Activated CD8-positive, alpha-beta memory T cell treated with anti-CD3 and anti-CD28 coated beads for 4 hours (primary cell): ENCODE results near the gene POLD4.
"Not testable (repeated sequence)": the region's sequence is repeated elsewhere in the genome, so short reads cannot be mapped to it uniquely, and the experiment has no call there.

Source experiments
- DNase-seq, 2 donors: peaks; one replicate each; pipeline ENCODE4 v3.0.0-alpha.2; 2020; ENCODE audit warnings: low read depth in 2 of 2

Gene POLD4

DNA sequence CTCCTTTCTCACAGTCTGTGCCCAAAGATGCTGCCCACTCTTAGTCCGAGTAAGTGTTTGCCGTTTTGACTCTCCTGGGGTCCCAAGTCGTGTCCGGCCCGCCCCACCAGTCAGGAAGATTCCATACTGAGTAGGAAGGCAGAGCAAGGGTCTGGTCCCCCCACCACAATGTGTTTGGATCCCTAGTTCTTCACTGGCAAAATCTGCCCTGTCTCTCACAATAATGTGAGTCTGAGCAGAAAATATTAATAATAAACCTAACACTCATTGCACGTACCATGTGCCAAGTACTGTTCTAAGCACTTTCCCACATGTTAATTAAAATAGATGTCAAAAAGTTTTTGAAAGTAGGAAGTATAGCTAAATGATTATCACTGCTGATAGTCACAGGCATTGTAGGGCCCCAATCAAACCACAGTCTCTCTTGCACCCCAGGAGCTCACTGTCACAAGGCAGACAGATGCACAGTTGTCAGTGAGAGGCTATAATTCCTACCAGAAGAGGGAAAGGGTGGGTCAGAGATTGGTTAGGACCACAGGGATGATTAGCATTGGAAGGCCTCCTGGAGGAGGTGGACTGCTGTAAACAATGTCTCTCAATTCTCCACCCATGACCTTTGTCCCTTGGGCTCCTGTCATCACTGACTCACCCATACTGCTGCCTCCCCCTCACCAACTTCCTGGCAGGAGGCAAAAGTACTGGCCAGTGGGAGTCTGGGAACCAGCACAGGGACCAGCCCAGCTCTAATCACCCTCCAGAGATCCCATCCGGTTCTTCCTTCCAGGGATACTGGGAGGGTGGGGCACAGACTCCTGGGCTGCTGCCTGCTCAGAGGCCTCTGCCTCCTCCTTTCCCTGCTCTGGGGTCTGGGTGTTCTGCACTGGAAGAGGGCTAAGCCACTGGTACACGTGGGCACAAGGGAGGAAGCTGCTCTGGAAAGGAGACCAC is 1.0 kb upstream of the POLD4 start:
- no peak for DNase-seq

DNA sequence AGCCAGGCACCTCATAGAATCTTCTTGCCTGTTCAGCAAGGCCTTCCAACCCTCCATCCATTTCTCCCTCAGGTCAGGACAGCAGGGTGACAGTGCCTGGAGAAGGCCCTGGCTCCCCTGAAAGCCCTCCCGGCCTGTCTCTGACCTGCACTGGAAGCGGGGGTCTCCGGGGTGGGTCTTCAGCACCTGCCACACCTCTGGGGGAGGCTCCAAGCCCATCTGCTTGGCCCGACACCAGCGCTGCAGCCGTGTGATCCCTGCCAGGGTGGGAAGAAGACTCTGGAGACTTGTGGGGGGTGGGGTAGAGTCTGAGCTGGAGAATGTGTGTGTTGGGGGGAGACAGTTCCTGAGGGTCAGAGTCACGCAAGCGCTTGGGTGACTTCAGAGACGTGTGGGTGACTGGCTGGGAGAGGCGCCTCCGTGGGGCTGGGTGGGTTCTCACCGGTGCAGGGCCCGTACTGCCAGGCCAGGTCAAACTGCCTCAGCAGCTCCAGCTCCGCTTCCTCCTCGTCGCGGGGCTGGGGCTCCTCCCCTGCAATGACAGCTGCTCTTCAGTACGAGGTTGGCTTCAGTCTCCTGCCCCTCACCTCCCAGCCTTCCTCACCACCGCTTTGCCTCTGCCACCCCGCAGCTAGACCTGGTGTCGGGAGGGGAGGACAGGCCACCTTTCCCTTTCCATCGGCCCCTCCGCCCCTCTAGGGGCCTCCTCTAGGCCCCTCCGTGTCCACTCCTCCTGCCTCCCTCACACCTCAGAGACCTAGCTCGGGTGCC is 615 bp downstream of the POLD4 start:
- DNase-seq = no peak

DNA sequence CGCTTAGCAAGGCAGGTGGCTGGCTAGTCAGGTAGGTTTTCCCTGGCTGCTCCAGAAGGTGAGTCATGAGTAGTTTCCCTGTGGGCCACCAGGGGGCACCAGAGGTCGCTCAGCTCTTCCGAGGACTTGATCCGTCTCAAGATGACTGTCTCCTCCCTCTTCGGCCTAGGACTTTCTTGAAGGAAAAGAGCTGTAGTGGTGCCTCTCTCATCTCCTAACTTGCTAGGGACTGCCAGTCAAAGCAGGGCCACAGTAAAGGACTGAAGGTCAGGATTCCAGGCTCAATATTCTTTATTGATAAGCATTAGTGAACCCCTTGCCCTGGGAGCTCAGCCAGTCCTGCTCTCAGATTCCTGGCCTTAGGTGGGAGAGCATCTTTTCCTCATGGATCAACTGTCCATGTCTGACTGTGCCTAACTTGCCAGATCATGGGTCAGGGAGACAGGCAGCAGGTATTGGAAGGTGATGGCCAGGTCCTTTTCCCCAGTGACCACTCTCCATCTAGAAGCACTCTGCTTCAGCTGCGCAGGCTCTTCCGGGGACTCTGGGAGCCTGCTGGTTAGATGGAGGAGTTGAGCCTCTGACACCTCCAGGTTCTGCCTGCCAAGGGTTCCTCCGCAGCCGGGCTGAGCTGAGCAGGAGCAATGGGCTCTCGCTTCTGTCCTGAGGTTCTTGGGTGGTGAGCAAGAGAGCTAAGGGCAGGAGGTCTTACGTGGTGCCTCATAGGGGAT is 1.9 kb downstream of the POLD4 start:
- DNase-seq = peak in 1 of 2 donors; percentile 38

DNA sequence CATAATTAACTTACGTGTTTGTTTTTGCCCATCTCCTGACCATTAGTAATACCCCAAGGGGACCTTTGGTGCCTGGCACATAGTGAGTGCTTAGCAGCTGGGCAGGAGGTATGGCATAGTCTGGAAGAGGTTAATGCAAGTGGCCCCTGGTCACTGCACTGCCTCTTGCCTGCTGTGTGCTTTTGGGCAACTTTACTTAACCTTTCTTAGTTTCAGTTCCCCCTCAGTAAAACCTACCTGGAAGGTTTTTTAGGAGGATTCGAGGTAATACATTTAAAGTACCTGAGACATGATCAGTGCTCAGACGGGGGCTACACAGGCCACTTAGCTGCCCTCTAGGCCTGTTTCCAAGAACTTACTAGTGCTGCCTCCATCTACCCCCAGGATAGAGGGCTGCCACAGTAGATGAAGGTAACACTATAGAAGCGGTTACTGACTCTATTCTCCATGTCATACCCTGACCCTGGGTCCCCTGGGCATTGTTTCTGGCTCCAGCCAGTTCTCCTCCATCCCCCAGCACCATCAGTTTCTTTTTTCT is 3.3 kb downstream of the POLD4 start:
- DNase-seq = no peak

DNA sequence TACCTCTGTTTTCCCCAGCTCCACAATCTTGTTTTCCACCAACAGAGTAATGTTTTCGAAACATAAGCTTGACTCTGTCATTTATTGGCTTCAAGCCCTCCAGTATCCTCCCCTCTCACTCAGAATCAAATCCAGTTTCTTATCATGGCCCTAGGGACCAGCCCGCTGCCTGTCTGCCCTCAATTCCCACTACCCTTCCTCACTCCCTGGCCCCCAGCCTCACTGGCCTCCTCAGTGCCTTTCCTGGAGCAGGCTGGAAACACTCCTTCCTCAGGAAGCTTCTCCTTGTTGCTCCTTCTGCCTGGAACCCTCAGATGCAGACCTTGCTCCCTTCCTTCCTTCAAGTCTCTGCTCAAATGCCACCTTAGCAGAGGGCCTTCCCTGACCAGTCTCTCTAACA is 3.9 kb downstream of the POLD4 start:
- DNase-seq = no peak

DNA sequence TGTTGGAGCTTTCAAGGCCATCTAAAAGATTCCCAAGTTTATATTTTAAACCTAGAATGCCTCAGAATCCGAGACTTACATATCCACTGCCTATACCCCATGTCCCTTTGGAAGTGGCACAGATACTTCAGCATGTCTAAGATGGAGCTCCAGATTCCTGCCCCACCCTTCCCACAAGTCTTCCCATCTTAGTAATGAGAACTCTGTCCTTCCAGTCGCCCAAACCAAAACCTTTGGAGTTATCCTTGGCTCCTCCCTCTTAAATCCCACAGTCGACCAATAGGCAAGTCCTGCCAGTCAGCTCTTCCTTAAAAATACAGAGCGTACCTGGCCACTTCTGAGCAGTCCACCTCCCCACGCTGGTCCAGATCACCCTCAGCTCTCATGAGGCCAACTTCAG is 4.3 kb downstream of the POLD4 start:
- no peak for DNase-seq

DNA sequence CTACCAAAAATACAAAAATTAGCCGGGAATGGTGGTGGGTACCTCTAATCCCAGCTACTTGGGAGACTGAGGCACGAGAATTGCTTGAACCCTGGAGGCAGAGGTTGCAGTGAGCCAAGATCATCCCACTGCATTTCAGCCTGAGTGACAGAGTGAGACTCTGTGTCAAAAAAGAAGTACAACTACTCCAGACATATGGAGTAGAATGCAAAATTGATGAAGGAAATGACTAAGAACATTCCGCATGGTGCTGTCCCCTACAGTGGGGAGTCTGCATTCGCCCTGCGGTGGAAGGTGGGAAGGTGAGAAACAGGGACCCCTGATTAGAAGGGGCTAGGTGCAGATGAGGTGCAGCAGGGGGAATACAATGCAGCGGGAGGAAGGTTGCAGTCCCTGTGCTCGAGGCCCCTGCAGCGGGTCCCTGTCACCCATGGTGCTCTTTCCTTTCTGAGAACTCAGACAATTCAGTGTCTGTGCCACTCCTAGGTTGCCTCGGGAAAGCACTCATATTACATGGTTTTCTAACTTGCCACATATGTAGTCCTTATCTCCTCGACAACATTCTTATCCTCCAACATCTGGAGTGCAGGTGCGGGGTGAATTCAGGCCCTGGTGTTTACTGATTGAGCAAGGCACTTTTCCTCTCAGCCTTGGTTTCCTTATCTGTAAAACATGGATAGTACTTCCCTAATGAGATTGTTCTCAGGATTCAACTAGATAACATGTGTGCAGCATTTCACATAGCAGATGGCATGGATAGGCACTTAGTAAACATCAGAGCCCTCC is 5.2 kb downstream of the POLD4 start:
- no peak for DNase-seq

DNA sequence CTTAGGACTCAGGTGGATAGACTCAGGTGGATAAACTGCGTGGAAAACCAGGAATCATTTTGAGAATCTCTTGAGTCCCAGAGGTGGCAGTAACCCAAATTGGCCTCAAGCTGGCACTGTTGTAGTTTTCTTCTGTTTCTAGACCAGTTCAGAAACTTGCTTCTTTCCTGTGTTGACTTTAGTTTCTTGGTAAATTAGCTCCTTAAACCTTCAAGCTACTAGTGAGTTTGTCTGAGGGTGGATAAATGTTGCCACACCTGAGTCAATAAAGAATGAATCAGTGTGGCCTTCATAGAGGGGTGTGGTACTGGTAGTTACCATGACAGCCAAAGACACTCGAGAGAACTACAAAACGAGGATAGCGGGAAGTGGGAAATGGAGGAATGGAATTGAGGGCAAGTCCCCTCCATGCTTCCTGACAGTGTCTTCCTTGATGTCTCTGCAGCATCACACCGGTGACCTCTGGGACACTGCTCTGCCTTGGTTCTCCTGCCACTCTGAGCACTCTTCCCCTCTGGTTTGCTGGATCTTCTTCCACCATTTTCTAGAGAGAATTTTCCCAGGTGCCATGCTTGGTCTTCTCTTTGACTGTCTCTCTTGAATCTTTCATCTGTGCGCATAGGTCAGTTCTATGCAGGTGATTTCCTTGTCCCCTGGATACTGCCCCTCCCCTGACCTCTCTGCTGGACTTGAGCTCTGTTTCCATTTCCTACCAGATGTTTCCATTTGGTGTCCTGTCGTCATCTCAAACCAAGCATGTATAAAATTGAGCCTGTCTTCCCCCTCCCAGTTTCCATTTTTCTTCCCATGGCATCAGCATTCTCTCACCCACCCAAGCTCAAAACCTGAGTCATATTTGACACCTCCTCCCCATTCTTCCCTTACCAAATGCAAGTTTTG is 7.2 kb downstream of the POLD4 start:
- no peak for DNase-seq

DNA sequence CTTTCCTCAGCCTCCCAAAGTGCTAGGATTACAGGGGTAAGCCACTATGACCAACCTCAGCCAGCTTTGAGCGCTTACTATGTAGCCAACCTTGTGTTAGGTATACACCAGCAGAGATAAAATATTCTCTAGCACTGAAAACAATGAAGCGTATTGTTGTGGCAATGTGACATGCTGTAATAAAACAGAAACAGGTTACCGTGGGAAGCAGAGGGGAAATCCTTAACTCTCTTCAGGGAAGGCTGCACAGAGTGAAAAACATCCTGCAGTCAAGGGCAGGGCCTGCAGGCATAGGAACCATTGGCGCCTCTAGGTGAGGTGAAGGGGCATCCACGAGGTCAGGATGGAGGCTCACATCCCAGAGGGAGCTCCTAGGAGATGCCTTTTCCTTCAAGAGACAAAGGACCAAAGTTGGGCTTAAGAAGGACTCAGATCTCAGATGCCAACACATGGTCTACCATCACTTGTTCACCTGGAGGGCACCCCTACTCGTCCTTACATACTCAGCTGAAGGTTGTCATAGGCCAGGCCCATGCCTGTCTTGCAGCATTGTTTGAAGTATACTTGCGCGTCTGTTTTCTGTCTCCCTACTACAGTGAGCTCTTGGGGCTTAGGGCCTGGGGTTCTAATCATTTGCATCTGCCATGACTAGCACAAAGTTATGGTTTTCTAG is 8.0 kb downstream of the POLD4 start:
- no peak for DNase-seq

DNA sequence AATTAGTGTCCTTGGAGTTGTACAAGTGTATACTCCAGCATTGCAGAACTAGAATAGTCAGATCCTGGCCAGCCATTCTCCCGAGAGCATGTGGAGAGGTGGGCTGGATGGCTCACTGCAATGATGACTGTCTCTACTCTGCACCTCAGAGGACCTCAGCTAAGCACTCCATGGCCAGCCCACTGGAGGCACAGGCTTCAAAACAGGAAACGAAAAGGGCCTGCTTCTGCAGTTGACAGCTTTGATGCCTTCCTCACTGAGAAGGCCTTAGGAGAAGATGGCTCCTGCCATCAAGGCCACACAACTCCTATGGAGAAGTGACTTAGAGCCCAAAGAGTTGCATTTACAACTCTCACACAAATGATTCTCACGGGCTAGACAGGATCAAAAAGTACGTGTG is 9.1 kb downstream of the POLD4 start:
- DNase-seq = no peak

DNA sequence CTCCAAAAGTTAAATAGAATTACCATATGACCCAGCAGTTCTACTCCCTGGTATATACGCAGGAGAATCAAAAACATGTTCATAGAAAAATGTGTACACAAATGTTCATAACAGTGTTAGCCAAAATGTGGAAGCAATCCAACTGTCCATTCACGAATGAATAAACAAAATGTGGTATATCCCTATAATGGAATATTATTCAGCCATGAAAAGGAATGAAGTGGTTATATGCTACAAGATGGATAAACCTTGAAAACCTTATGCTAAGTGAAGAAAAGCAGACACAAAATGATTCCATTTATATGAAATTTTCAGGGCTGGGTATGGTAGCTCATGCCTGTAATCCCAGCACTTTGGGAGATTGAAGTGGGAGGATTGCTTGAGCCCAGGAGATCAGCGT is 16.1 kb downstream of the POLD4 start:
- DNase-seq = no peak

DNA sequence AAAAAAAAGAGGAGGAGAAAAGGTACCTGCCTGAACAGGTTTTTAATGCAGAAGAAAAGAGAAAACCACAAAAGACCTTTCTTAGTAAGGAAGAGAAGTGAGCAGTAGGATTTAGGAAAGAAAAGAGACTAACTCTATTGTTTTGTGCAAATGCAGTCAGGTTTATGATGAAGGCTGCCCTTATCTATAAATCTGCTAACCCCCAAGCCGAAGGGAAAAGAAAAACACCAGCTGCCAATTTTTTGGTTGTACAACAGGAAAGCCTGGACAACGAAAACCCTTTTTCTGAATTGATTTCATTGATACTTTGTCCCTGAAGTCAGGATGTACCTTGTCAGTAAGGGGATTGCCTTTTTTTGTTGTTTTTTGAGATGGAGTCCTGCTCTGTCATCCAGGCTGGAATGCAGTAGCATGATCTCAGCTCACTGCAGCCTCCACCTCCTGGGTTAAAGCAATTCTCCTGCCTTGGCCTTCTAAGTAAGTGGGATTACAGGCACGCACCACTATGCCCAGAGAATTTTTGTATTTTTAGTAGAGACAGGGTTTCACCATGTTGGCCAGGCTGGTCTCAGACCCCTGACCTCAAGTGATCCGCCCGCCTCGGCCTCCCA is 21.2 kb downstream of the POLD4 start:
- DNase-seq = no peak

DNA sequence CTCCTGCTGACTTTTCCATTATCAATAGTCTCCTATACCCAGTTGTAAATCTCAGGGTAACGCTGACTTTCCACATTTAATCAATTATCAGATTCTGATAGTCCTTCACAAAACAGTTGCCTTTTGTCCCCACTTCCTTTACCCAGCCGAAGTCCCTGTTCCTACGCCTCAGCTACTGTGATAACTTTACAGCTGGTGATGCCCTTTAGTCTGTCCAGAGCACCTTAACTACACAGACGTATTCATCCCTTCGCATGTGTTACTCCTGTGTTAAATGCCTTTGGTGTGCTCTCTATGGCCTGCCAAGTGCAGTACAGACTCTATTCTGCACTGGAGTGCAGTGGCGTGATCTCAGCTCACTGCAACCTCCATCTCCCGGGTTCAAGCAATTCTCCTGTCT is 29.8 kb downstream of the POLD4 start:
- no peak for DNase-seq

DNA sequence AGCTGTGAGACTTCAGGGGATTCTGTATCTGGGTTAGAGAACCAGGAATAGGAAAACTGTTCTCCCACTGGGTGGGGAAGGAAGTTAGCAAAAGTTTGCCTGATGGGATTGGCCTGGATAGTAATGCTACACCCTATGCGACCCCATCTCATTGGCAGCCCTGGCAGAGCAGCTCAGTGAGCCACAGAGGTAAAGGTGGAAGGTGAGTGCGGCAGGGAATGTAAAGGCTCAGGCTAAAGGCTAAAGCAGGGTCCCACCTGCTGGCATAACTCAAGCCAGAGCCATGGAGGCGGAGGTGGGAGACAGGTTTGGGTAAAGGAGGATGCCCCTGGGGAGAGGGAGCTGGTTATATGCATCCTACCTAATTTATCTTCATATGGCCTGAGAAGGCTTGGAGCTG is 31.3 kb downstream of the POLD4 start:
- DNase-seq = no peak

DNA sequence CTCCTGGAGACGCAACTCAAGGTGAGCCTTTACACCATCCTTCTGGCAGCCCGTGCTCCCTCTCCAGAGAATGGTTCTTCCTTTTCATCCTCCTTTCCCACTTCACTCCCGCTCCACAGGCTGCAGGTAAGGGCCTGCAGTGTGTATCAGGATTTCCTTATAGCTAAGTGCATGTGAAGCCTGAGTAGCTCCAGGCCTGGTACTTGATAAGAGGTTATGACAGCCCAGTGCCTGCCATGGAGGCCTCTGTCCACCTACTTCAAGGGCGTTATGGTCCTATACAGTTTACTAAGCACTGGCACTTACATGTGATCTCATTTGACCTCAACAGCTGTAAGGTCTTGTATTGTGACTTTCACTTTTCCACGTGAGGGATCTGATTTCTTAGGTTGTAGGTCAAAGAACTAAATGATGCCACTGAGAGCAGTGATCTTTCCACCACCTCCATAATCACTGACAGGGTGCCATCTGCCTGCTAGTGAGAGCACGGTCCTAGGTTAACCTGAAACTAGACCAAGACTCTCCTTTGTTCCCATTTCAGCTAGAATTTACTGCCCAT is 32.0 kb downstream of the POLD4 start:
- no peak for DNase-seq

DNA sequence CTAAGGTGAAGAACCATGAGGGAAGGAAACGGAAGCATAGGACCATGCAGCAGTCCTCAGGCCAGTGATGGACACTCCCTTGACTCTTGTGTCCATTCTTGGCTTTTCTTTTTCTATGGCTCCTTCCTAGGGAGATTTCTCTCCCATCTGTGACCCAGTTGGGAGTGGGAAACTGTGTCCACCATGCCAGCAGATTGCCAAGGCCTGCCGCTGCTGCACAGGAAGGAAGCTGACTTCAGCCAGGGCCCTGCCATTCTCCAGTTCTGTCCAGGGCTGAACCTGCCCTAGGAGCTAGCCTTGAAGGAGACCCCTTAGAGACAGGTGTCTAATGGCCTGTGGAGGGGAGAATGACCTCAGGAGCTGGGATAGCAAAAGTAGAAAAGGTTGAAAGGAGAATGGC is 32.7 kb downstream of the POLD4 start:
- DNase-seq = no peak

DNA sequence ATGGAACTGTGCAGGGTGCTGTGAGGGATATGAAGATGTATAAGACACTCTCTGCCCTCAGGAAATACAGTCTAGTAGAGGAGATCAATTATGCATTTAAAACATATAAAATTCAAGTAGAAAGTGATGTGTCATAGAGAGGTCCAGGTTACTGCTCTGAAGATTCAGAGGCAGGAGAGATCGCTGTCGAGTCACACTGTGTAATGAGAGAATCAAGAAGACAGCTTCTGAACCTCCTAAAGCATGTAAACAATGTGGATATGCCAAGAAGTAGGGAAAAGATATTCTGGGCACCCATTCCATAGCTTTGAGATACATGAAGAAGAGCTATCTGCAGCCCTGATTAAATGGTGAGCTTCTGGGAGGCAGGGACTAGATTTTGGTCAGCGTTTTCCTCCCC is 33.3 kb downstream of the POLD4 start:
- no peak for DNase-seq

DNA sequence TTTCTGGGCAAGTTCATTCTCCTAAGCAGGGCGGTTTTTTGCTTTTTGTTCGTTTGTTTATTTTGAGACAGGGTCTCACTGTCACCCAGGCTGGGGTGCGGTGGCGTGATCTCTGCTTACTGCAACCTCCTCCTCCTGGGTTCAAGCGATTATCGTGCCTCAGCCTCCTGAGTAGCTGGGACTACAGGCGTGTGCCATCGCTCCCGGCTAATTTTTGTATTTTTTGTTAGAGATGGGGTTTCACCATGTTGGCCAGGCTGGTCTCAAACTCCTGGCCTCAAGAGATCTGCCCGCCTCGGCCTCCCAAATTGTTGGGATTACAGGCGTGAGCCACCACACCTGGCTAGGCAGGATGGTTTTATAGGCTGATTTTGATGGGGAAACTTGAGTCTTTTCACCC is 34.5 kb downstream of the POLD4 start:
- DNase-seq = not testable (repeated sequence)
